Measurements from ENCODE around the gene TNFRSF6B.
"Not testable (repeated sequence)": the region's sequence is repeated elsewhere in the genome, so short reads cannot be mapped to it uniquely, and the experiment has no call there.

The TNFRSF6B gene

DNA sequence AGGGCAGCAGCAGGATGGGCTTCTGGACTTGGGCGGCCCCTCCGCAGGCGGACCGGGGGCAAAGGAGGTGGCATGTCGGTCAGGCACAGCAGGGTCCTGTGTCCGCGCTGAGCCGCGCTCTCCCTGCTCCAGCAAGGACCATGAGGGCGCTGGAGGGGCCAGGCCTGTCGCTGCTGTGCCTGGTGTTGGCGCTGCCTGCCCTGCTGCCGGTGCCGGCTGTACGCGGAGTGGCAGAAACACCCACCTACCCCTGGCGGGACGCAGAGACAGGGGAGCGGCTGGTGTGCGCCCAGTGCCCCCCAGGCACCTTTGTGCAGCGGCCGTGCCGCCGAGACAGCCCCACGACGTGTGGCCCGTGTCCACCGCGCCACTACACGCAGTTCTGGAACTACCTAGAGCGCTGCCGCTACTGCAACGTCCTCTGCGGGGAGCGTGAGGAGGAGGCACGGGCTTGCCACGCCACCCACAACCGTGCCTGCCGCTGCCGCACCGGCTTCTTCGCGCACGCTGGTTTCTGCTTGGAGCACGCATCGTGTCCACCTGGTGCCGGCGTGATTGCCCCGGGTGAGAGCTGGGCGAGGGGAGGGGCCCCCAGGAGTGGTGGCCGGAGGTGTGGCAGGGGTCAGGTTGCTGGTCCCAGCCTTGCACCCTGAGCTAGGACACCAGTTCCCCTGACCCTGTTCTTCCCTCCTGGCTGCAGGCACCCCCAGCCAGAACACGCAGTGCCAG lies at the start of gene TNFRSF6B:
Gene TNFRSF6B, plus strand, starts transcription at position 25 of the 729 bp plus-strand sequence. Its CDS starts 116 bp downstream, at position 141.
- TF ChIP-seq CTCF (conservative IDR thresholded peaks at IDR 0.05; ENCODE audit: low read depth, low read length) = no peak
- H3K4me3 ChIP-seq (ENCODE audit: low read length) = peak within 1 kb of the TSS; percentile 37
- DNase-seq (ENCODE audit: low read depth) = no peak

DNA sequence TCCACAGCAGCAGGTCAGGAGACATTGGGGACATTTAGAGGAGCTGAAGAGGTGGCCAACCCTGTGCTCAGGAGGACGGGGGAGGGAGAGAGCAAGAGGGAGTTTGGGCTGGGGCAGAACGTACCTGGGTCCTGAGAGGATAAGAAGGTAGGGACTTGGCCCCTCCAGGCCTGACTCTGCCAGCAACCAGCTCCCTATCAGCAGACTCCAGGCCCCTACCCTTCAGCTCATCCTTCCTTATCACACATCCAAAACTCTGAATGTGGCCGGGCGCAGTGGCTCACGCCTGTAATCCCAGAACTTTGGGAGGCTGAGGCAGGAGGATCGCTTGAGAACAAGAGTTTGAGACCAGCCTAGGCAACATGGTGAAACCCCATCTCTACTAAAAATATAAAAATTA lies 48.3 kb upstream of the TNFRSF6B start:
- no peak for DNase-seq (ENCODE audit: low read depth)
- H3K4me3 ChIP-seq (ENCODE audit: low read length) = no peak overlapping the region
- TF ChIP-seq CTCF (conservative IDR thresholded peaks at IDR 0.05; ENCODE audit: low read depth, low read length) = no peak

GRCh38 chr20:63648895-63649589 lies 47.4 kb upstream of the TNFRSF6B start:
- DNase-seq (ENCODE audit: low read depth) = no peak
- TF ChIP-seq CTCF (conservative IDR thresholded peaks at IDR 0.05; ENCODE audit: low read depth, low read length) = no peak
- H3K4me3 ChIP-seq (ENCODE audit: low read length) = no peak overlapping the region

GRCh38 chr20:63650486-63650885 lies 46.0 kb upstream of the TNFRSF6B start:
- not testable (repeated sequence) for H3K4me3 ChIP-seq (ENCODE audit: low read length); DNase-seq (ENCODE audit: low read depth)

DNA sequence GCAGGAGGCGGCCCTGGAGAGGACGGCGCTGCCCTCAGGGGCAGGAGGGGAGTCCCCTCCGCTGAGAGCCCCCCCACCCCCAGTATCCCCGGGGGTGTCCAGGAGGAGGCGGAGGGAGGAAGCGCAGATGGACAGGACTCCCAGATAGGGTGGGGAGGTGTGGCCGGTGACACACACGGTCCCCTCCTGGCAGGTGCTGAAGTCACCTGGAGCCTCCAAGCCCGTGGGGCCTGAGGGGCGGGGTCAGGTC lies 44.6 kb upstream of the TNFRSF6B start:
- no peak for DNase-seq (ENCODE audit: low read depth)
- TF ChIP-seq CTCF (conservative IDR thresholded peaks at IDR 0.05; ENCODE audit: low read depth, low read length) = no peak
- H3K4me3 ChIP-seq (ENCODE audit: low read length) = peak overlapping the region; percentile 40

DNA sequence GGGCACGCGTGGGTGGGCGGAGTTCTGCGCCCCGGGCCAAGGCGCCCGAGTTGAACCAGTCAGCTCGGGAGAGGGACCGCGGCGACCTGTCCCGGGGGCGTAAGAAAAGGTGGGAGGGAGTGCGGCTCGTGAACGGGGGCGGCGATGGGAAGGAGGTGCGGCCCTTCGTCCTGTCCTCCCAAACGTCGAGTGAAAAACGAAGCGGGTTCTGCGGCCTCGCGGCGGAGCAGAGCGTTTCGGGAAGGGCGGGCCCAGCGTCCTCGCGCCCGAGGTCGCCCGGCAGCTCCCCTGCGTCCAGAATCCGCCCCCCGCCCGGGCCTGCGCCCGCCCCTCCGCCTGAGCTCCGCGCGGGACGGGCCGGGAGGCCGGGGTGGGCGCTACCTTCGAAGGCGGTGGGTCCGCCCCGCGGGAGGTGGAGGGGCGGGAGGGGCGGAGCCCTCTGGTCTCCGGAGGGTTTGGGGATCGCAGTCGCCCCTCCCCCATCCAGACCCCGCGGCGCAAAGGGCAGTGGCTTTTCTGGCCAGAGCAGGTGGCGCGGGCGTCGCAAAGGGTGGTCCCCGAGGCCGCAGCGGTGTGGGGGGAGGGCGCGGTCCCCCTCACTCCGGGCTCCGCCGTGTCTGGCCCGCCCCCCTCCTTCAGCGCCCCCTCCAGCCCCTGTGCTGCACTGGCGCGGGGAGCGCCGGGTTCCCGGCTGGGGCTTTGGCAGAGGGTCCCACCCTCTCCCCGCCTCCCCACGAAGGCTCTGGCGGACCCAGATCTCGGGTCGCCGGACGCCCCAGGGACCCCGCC lies 44.1 kb upstream of the TNFRSF6B start:
- TF ChIP-seq CTCF (conservative IDR thresholded peaks at IDR 0.05; ENCODE audit: low read depth, low read length) = no peak
- no peak for DNase-seq (ENCODE audit: low read depth)
- peak overlapping the region; percentile 40 for H3K4me3 ChIP-seq (ENCODE audit: low read length)

DNA sequence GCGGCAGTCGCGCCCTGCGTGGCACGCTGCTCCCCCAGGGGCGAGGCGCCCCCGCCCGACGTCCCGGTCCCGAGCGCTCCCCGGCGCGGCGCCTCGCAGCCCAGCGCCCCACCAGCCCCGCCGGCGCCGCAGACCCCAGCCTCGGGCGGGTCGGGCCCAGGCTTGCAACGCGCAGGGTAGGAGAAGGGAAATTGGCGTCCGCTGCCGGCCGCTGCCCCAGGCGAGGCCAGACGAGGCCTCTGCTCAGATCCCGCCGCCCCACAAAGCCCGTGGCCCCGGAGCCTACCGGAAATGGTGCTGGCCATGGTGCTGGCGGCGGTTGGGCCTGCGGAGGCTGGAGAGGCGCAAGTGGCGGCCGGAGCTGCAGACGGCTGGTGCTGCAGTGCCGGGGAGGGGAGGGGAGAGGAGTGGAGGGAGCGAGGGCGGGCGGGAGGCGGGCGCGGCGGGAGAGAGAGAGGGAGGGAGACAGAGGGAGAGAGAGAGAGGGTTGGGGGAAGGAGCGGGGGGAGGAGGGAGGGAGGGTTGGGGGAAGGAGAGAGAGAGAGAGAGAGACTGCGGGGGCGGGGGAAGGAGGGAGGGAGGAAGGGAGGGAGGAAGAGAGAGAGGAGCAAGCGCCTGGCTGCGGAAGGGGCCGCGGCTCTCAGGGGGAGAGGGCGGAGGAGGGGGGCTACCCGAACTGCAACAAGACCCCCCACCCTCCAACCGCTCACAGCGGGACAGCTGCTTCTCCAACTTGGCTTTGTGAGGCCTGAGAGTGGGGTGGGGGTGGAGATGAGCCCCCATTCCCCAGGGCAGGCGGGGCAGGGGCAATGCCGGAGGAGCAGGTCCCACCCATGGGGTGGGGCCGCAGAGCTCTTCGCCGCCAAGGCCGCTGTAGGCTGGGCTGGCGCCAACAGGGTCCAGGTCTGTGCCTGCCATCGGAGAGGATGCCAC lies 43.1 kb upstream of the TNFRSF6B start, which contains the start of gene STMN3:
Gene STMN3, minus strand, starts transcription at position 384 of the 933 bp plus-strand sequence. Its CDS starts 79 bp downstream, at position 305.
- H3K4me3 ChIP-seq (ENCODE audit: low read length) = peak within 1 kb of the TSS; percentile 40
- no peak for TF ChIP-seq CTCF (conservative IDR thresholded peaks at IDR 0.05; ENCODE audit: low read depth, low read length)
- peak; percentile 54 for DNase-seq (ENCODE audit: low read depth)

Data from retinal pigment epithelial cell (primary cell).